Right atrium auricular region (tissue), 2 donors: ENCODE measurements around the gene PTRHD1. TPM values are rescaled to one million over a fixed set of nuclear protein-coding genes. Genes with fewer than 3 reads are reported as not detected.

Experiments
- DNase-seq: peaks from one replicate; pipeline ENCODE4 v3.0.0-alpha.2; 2019; ENCODE audit warnings: low spot score
- H3K27ac ChIP-seq, 2 donors: fragments of 200-600 bp; sonication (generic); 1 replicate in 1 of 2; 2 replicates in 1 of 2; pipeline ENCODE4 v1.5.1; 2016 to 2019
- H3K27me3 ChIP-seq, 2 donors: fragments of 200-600 bp; sonication (generic); one replicate each; pipeline versions ENCODE4 v1.5.1 to v1.6.0; 2017 to 2019
- H3K36me3 ChIP-seq: fragments of 200-600 bp; sonication (generic); one replicate; pipeline ENCODE4 v1.5.1; 2016
- H3K4me1 ChIP-seq, 2 donors: fragments of 200-600 bp; sonication (generic); one replicate each; pipeline versions ENCODE4 v1.5.1 to v1.6.0; 2017 to 2019
- H3K4me3 ChIP-seq, 2 donors: fragments of 200-600 bp; sonication (generic); 1 replicate in 1 of 2; 2 replicates in 1 of 2; pipeline ENCODE4 v1.5.1; 2017 to 2019; ENCODE audit warnings: mild to moderate bottlenecking in 1 of 2, moderate library complexity in 1 of 2
- H3K9me3 ChIP-seq, 2 donors: fragments of 200-600 bp; sonication (generic); one replicate each; pipeline ENCODE4 v1.5.1; 2019
- total RNA-seq, 2 donors: library from RNA; depleted of rRNA; stranded (reverse); fragments of >200 nt; gene quantifications; one replicate each; pipeline ENCODE4 v1.1.0, GENCODE V29; 2016
- TF ChIP-seq, protein P1 (sequence below), 2 donors: fragments of 200-600 bp; sonication (generic); IDR thresholded peaks; one replicate each; pipeline ENCODE4 v1.5.1; 2019; ENCODE audit warnings: antibody characterized with exemption in 2 of 2

Gene PTRHD1
- total RNA-seq, 2 donors from 2014 or later: 12.8 to 17.7 TPM

DNA sequence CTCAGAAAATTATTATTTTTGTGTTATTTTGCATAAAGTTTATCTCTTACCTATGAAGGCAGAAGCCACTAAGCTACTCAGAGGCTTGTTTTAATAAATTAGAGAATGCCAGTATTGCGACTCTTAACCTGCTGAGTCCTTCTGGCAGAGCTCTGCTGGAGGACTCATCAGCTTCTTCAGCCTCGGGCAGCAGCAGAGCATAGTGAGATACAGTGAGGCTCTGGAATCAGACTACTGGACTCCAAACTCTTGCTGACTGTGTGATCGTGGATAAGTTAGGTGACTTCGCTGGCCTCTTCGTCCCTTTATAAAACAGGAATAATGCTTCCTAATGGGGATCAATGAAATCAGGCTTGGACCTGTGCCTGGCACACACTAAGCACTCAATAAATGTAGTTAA is 1.7 kb downstream of the PTRHD1 start:
- H3K9me3 ChIP-seq: no peaks in the 10 kb centered on the region
- TF ChIP-seq, protein P1, sequence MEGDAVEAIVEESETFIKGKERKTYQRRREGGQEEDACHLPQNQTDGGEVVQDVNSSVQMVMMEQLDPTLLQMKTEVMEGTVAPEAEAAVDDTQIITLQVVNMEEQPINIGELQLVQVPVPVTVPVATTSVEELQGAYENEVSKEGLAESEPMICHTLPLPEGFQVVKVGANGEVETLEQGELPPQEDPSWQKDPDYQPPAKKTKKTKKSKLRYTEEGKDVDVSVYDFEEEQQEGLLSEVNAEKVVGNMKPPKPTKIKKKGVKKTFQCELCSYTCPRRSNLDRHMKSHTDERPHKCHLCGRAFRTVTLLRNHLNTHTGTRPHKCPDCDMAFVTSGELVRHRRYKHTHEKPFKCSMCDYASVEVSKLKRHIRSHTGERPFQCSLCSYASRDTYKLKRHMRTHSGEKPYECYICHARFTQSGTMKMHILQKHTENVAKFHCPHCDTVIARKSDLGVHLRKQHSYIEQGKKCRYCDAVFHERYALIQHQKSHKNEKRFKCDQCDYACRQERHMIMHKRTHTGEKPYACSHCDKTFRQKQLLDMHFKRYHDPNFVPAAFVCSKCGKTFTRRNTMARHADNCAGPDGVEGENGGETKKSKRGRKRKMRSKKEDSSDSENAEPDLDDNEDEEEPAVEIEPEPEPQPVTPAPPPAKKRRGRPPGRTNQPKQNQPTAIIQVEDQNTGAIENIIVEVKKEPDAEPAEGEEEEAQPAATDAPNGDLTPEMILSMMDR (IDR thresholded peaks at IDR 0.05): no peak
- no peak overlapping the region for H3K27ac ChIP-seq
- H3K36me3 ChIP-seq: no peaks in the 10 kb centered on the region
- no peaks in the 10 kb centered on the region for H3K27me3 ChIP-seq
- DNase-seq: no peak
- no peak overlapping the region for H3K4me3 ChIP-seq
- H3K4me1 ChIP-seq: peaks cover 0 to 14% of the 10 kb centered on the region in 2 donors

DNA sequence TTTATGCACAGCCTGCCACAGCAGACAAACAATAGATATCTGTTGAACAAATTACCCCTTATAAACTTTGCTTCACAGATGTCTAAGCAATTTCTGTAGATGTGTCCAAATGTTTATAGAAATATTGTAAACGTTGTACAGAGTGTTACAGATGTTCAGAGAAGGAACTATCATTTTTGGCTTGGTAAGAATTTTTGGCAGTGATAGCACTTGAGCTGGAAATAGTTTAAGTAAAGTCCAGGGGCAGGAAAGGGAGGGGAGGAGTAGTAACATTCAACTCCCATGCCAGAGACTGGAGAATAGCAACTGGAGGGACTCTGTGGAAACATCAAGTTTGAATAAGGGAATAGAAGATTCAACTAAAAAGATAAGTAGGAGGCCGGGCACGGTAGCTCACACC is 4.4 kb downstream of the PTRHD1 start:
- Histone ChIP-seq H3K27ac (no peak overlapping the region), H3K9me3 (no peaks in the 10 kb centered on the region), H3K27me3 (no peaks in the 10 kb centered on the region), H3K4me3 (no peak overlapping the region), H3K4me1 (peaks cover 0 to 10% of the 10 kb centered on the region in 2 donors), H3K36me3 (no peaks in the 10 kb centered on the region)
- no peak for DNase-seq
- TF ChIP-seq, protein P1 (IDR thresholded peaks at IDR 0.05): no peak

DNA sequence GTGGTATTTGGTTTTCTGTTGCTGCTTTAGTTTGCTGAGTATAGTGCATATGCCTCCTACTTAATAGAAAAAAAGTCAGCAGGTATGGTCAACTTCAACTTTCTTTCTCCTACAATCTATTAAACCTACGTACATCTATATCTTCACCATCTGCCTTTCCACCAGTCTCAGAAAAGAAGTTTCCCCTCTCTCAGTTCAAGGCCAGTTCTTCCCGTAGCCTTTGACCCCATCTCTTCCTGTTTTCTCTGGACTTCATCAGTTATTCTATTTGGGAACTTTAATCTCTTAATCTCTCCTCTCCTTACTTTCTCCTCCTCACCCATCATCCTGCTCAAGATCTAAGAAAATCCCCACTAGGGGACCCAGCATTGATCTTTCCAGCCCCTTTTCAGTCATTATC is 5.7 kb downstream of the PTRHD1 start:
- no peak for DNase-seq
- Histone ChIP-seq H3K9me3 (no peaks in the 10 kb centered on the region), H3K4me1 (peaks cover 0 to 6% of the 10 kb centered on the region in 2 donors), H3K27me3 (no peaks in the 10 kb centered on the region), H3K4me3 (no peak overlapping the region), H3K36me3 (no peaks in the 10 kb centered on the region), H3K27ac (no peak overlapping the region)
- TF ChIP-seq, protein P1 (IDR thresholded peaks at IDR 0.05): no peak

DNA sequence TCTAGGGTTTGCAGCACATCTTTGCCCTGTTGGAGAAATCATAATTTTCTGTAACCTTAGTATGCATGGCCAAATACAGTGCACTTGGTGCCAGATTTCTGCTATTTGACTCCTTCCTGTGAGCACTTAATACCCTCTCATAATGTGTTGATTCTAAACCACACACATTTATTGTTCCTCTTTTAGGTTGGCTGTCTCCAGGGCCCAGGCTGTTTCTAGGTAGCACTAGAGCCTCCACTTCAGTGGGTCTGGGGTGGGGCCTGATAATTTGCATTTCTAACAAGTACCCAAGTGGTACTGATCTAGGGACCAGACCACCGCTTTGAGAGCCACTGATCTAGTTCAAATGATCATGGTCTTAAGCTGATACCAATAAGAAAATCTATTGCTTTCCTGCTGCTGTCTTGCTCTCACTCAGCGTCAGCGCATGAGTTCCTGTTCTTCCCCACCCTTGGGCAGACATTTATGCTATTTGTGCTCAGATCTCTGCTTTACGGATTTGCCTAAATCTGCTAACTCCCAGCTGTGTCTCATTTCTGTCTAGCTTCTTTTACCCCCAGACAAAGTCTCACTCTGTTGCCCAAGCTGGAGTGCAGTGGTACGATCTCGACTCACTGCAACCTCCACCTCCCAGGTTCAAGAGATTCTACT is 7.4 kb downstream of the PTRHD1 start:
- Histone ChIP-seq H3K9me3 (no peaks in the 10 kb centered on the region), H3K27me3 (no peaks in the 10 kb centered on the region), H3K4me3 (no peak overlapping the region), H3K27ac (no peak overlapping the region), H3K36me3 (no peaks in the 10 kb centered on the region), H3K4me1 (no peaks in the 10 kb centered on the region)
- TF ChIP-seq, protein P1 (IDR thresholded peaks at IDR 0.05): no peak
- DNase-seq: no peak

DNA sequence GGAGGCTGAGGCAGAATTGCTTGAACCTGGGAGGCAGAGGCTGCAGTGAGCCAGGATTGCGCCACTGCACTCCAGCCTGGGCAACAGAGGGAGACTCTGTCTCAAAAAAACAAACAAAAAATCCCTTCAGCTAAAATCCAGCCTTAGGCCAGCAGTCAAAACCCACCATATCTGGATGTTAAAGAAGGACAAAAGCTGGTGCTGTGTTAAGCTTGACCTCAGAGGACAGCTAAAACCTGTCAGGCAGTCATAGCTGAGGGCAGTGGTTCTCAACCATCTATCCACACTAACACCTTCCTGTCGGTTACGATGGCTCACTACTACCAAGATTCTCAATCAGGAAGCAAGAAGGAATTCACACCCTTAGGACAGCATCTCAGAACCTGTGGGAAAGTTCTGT is 9.6 kb downstream of the PTRHD1 start:
- no peak overlapping the region for H3K27ac ChIP-seq
- no peaks in the 10 kb centered on the region for H3K27me3 ChIP-seq
- TF ChIP-seq, protein P1 (IDR thresholded peaks at IDR 0.05): no peak

DNA sequence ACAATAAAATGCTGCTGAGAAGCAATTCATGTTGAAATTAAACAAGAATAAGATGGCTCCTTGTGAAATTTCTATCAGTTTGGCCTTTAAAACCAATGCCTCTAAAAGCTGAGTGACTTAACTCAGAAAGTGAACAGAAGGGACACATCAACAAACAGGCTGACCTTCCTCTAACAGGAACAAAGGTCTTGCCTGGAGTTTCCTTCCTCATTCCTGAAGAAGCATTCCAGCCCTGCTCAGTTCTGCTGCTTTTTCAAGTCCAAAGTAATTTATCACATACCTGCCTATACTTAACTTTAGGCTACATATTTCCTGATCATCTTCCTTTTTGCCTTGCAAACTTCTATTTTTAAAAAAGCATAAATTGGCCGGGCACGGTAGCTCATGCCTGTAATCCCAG is 14.1 kb downstream of the PTRHD1 start:
- no peak for DNase-seq
- Histone ChIP-seq H3K27me3 (no peaks in the 10 kb centered on the region), H3K9me3 (no peaks in the 10 kb centered on the region), H3K4me1 (no peaks in the 10 kb centered on the region), H3K4me3 (no peak overlapping the region), H3K36me3 (no peaks in the 10 kb centered on the region), H3K27ac (no peak overlapping the region)
- TF ChIP-seq, protein P1 (IDR thresholded peaks at IDR 0.05): no peak

More for the DNA sequence above, 9.6 kb downstream of the PTRHD1 start:
- no peak for DNase-seq
- H3K9me3 ChIP-seq: no peaks in the 10 kb centered on the region
- no peaks in the 10 kb centered on the region for H3K36me3 ChIP-seq
- H3K4me1 ChIP-seq: no peaks in the 10 kb centered on the region
- no peak overlapping the region for H3K4me3 ChIP-seq
